Lower lobe of right lung (tissue), 2 donors: ENCODE results near the gene MSL2. TPM values are rescaled to one million over a fixed set of nuclear protein-coding genes. Genes with fewer than 3 reads are reported as not detected.
"Not testable (repeated sequence)": the region's sequence is repeated elsewhere in the genome, so short reads cannot be mapped to it uniquely, and the experiment has no call there.

Source experiments
- ATAC-seq, 2 donors: fragments of 200-7000 bp; cut with Tn5 transposase; one replicate each; pipeline ENCODE4 v1.9.1; 2020 to 2022; ENCODE audit warnings: mild to moderate bottlenecking in 2 of 2, moderate library complexity in 2 of 2
- DNase-seq: peaks from one replicate; pipeline ENCODE4 v3.0.0-alpha.2; 2020
- H3K27ac ChIP-seq: fragments of 200-600 bp; one replicate; pipeline ENCODE4 v1.8.0; 2022
- H3K27me3 ChIP-seq: fragments of 200-600 bp; one replicate; pipeline ENCODE4 v1.8.0; 2022; ENCODE audit warnings: low read depth
- H3K36me3 ChIP-seq: fragments of 200-600 bp; one replicate; pipeline ENCODE4 v1.8.0; 2022; ENCODE audit warnings: mild to moderate bottlenecking
- H3K4me1 ChIP-seq: fragments of 200-600 bp; one replicate; pipeline ENCODE4 v1.8.0; 2022
- H3K4me3 ChIP-seq: fragments of 200-600 bp; one replicate; pipeline ENCODE4 v1.8.0; 2022; ENCODE audit warnings: mild to moderate bottlenecking
- H3K9me3 ChIP-seq: fragments of 200-600 bp; one replicate; pipeline ENCODE4 v1.8.0; 2022
- CTCF ChIP-seq: fragments of 200-600 bp; IDR thresholded peaks from one replicate; pipeline ENCODE4 v1.8.0; 2022; ENCODE audit warnings: antibody characterized with exemption, mild to moderate bottlenecking
- intact Hi-C: fragments of 100-400 bp; cut with DNase I; formaldehyde crosslinking; loops from one replicate; pipeline ENCODE4 v1.11.0; 2022
- total RNA-seq: library from RNA; stranded (reverse); fragmentation: NEBNext Ultra II Directional; extraction: Animal tissue kit (Norgen Biotek cat#: 25700); gene quantifications from one replicate; pipeline ENCODE4 v1.2.1, GENCODE V29; 2021
- donor health status: DM: no; HTN: yes; CAD: no; lungs with severe emphysema.

The MSL2 gene
- total RNA-seq, 1 donor from 2014 or later = 36.9 TPM

- no peak for DNase-seq
- H3K36me3 ChIP-seq = no peaks in the 10 kb centered on the region
- H3K4me1 ChIP-seq = no peaks in the 10 kb centered on the region
- H3K4me3 ChIP-seq = no peak overlapping the region
- H3K27me3 ChIP-seq = no peaks in the 10 kb centered on the region
- no peak for TF ChIP-seq CTCF
- intact Hi-C loops = no loop called here
- no peak overlapping the region for H3K27ac ChIP-seq
- no peak for ATAC-seq
- H3K9me3 ChIP-seq = no peaks in the 10 kb centered on the region
These were observed 40.0 kb upstream of the MSL2 start for GRCh38 chr3:136236109-136236508.

- ATAC-seq = no peak
- no peak for DNase-seq
- intact Hi-C loops = no loop called here
These were observed 39.4 kb upstream of the MSL2 start for GRCh38 chr3:136235545-136235944.

GRCh38 chr3:136232413-136232812 lies 36.3 kb upstream of the MSL2 start:
- ATAC-seq (no peak), DNase-seq (no peak)
- Histone ChIP-seq H3K4me3 (no peak overlapping the region), H3K9me3 (no peaks in the 10 kb centered on the region), H3K27me3 (no peaks in the 10 kb centered on the region), H3K4me1 (no peaks in the 10 kb centered on the region), H3K27ac (no peak overlapping the region), H3K36me3 (no peaks in the 10 kb centered on the region)
- intact Hi-C loops = no loop called here
- TF ChIP-seq CTCF = no peak

More at GRCh38 chr3:136235545-136235944, 39.4 kb upstream of the MSL2 start:
- Histone ChIP-seq H3K27me3 (no peaks in the 10 kb centered on the region), H3K4me3 (no peak overlapping the region), H3K27ac (no peak overlapping the region), H3K36me3 (no peaks in the 10 kb centered on the region), H3K9me3 (no peaks in the 10 kb centered on the region), H3K4me1 (no peaks in the 10 kb centered on the region)
- no peak for TF ChIP-seq CTCF

GRCh38 chr3:136222746-136223145 lies 26.6 kb upstream of the MSL2 start:
- intact Hi-C loops, H3K9me3 ChIP-seq, H3K27ac ChIP-seq, DNase-seq, H3K4me1 ChIP-seq, H3K27me3 ChIP-seq, H3K36me3 ChIP-seq, ATAC-seq, H3K4me3 ChIP-seq: not testable (repeated sequence)

GRCh38 chr3:136211547-136211946 lies 15.4 kb upstream of the MSL2 start:
- Histone ChIP-seq H3K4me1 (no peaks in the 10 kb centered on the region), H3K9me3 (no peaks in the 10 kb centered on the region), H3K4me3 (no peak overlapping the region), H3K27me3 (no peaks in the 10 kb centered on the region), H3K36me3 (no peaks in the 10 kb centered on the region), H3K27ac (no peak overlapping the region)
- intact Hi-C loops = no loop called here
- no peak for TF ChIP-seq CTCF
- no peak for DNase-seq
- ATAC-seq = no peak

- no peaks in the 10 kb centered on the region for H3K9me3 ChIP-seq
- TF ChIP-seq CTCF = no peak
- no peaks in the 10 kb centered on the region for H3K36me3 ChIP-seq
- H3K4me1 ChIP-seq = no peaks in the 10 kb centered on the region
- intact Hi-C loops = no loop called here
- no peak overlapping the region for H3K4me3 ChIP-seq
- DNase-seq (no peak), ATAC-seq (no peak)
- no peak overlapping the region for H3K27ac ChIP-seq
- H3K27me3 ChIP-seq = no peaks in the 10 kb centered on the region
These were observed 13.8 kb upstream of the MSL2 start for GRCh38 chr3:136209921-136210320.
